Measurements from ENCODE around the gene COL15A1.

Gene COL15A1

DNA sequence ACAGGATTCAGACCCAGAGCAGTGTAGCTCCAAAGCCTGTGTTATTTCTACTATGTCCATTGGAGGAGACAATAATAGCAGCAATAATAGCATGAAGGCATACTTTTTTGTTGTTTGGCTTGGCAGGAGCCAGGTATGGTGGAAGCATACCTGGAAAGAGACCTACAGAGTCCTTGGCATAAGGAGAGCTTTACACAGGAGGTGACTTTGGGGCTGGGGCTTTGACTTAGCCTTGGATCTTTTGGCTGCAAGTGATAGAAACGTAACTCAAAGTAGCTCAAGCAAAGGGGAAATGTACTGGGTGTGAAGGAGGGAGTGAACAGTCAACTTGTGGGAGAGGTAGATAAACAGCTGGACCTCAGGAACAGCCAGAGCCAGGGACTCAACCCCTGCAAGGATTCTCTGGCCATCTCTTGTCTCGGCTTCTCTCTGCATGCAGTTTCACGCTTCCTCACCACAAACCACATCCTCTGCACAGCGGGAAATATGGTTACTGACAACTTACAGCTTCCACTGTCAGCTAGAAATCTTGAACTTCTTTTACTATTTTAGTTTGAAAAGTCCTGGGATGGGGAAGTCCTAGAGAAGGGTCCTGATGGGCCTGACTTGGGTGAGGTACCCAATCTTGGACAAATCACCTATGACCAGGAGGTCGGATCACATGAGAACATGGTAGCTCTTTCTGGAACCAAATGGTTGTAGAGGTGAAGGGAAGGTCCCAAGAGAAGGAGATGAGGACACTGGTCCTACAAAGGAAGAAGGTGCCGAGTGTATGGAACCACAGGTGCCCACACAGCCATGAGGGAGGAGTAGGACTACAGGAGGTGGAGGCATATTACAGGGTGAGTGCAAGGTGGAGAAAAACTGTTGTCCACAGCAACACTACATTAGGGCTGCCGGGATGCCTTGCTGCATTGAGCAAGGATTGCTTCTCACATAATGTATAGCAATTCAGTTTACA is 114.2 kb downstream of the COL15A1 start:
- peak; percentile 95 for DNase-seq (ENCODE audit: low read depth)
- H3K4me3 ChIP-seq (ENCODE audit: low read depth, low read length) = no peak overlapping the region
- in situ Hi-C loops (cut with HindIII; ENCODE audit: low sequenced_read_pairs) = no loop called here
- TF ChIP-seq, protein P1, sequence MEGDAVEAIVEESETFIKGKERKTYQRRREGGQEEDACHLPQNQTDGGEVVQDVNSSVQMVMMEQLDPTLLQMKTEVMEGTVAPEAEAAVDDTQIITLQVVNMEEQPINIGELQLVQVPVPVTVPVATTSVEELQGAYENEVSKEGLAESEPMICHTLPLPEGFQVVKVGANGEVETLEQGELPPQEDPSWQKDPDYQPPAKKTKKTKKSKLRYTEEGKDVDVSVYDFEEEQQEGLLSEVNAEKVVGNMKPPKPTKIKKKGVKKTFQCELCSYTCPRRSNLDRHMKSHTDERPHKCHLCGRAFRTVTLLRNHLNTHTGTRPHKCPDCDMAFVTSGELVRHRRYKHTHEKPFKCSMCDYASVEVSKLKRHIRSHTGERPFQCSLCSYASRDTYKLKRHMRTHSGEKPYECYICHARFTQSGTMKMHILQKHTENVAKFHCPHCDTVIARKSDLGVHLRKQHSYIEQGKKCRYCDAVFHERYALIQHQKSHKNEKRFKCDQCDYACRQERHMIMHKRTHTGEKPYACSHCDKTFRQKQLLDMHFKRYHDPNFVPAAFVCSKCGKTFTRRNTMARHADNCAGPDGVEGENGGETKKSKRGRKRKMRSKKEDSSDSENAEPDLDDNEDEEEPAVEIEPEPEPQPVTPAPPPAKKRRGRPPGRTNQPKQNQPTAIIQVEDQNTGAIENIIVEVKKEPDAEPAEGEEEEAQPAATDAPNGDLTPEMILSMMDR (IDR thresholded peaks at IDR 0.05; ENCODE audit: low read depth, low read length, missing control alignments) = no peak

- H3K4me3 ChIP-seq (ENCODE audit: low read depth, low read length) = no peak overlapping the region
- TF ChIP-seq, protein P1 (IDR thresholded peaks at IDR 0.05; ENCODE audit: low read depth, low read length, missing control alignments) = no peak
- in situ Hi-C loops (cut with HindIII; ENCODE audit: low sequenced_read_pairs) = no loop called here
- DNase-seq (ENCODE audit: low read depth) = no peak
Measured at GRCh38 chr9:99058964-99059921, 115.5 kb downstream of the COL15A1 start.

DNA sequence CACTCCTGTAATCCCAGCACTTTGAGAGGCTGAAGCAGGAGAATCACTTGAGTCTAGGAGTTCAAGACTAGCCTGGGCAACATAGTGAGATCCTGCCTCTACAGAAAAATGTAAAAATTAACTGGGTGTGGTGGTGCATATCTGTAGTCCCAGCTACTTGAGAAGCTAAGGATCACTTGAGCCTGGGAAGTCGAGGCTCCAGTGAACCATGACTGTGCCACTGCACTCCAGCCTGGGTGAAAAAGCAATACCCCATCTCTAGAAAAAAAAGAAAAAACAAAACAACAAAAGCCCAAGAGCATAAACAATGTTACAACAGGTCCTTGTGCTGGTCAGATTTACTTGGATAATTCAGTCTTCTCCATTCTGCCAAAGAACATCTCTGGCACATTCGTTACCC is 116.9 kb downstream of the COL15A1 start:
- no peak overlapping the region for H3K4me3 ChIP-seq (ENCODE audit: low read depth, low read length)
- in situ Hi-C loops (cut with HindIII; ENCODE audit: low sequenced_read_pairs) = no loop called here
- TF ChIP-seq, protein P1 (IDR thresholded peaks at IDR 0.05; ENCODE audit: low read depth, low read length, missing control alignments) = no peak

GRCh38 chr9:99062549-99062948 is 118.8 kb downstream of the COL15A1 start:
- in situ Hi-C loops (cut with HindIII; ENCODE audit: low sequenced_read_pairs) = no loop called here
- TF ChIP-seq, protein P1 (IDR thresholded peaks at IDR 0.05; ENCODE audit: low read depth, low read length, missing control alignments) = no peak
- DNase-seq (ENCODE audit: low read depth) = no peak
- no peak overlapping the region for H3K4me3 ChIP-seq (ENCODE audit: low read depth, low read length)

More for the DNA sequence above, 116.9 kb downstream of the COL15A1 start:
- no peak for DNase-seq (ENCODE audit: low read depth)

DNA sequence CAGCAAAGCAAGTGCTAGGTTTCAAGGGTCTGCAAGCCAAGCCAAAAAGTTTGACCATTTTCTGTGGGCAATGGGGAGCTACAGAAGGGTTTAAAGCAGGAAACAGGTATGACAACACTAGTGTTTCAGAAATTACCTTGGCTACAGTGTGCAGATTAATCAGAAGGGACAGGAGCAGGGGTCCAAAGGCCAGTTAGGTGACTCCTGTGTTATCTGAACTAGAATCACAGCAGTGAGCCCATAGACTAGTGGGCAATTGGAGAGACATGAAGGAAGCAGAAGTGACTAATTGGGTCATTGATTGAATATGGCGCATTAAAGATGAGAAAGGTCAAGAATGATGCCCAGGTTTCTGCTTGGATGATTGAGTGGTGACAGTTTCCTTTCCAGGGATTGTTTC is 119.8 kb downstream of the COL15A1 start:
- H3K4me3 ChIP-seq (ENCODE audit: low read depth, low read length) = no peak overlapping the region
- in situ Hi-C loops (cut with HindIII; ENCODE audit: low sequenced_read_pairs) = no loop called here
- TF ChIP-seq, protein P1 (IDR thresholded peaks at IDR 0.05; ENCODE audit: low read depth, low read length, missing control alignments) = no peak
- no peak for DNase-seq (ENCODE audit: low read depth)

DNA sequence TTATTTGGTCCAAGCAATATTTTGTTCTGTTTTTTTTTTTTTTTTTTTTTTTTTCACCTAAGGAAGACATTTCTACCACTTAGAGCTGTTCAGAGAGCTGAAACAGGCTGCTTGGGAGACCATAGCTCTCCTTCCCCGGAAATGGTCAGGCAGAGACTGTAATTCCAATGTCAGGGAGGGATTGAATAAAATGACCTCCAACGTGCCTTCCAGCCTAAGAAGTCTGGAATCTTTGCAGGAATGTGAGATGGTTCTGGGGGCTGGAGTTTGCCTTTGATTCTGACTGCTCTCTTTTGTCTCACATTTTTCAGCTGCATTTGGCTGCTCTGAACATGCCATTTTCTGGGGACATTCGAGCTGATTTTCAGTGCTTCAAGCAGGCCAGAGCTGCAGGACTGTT is 122.9 kb downstream of the COL15A1 start:
- H3K4me3 ChIP-seq (ENCODE audit: low read depth, low read length) = no peak overlapping the region
- in situ Hi-C loops (cut with HindIII; ENCODE audit: low sequenced_read_pairs) = no loop called here
- TF ChIP-seq, protein P1 (IDR thresholded peaks at IDR 0.05; ENCODE audit: low read depth, low read length, missing control alignments) = no peak
- no peak for DNase-seq (ENCODE audit: low read depth)
